DND-41 (cell line): ENCODE data around the gene NTM.

Source experiments
- ATAC-seq: fragments of 200-7000 bp; cut with Tn5 transposase; 3 replicates; pipeline ENCODE4 v1.9.1; 2021; ENCODE audit warnings: low read depth; ENCODE audit not compliant: insufficient read depth
- DNase-seq: peaks from one replicate; pipeline ENCODE4 v3.0.0-alpha.2; 2020
- H2AFZ ChIP-seq: 2 replicates; pipeline ENCODE4 v1.6.0; 2012; ENCODE audit warnings: low read depth, low read length
- H3K27ac ChIP-seq: 2 replicates; pipeline ENCODE4 v1.5.1; 2012; ENCODE audit warnings: low read length, inconsistent platforms
- H3K27me3 ChIP-seq: fragments of 200-600 bp; sonication (generic); 2 replicates; pipeline ENCODE4 v1.6.0; 2012; ENCODE audit warnings: low read length, mild to moderate bottlenecking, inconsistent platforms; ENCODE audit not compliant: insufficient read depth, poor library complexity
- H3K36me3 ChIP-seq: 2 replicates; pipeline ENCODE4 v1.5.1; 2012; ENCODE audit warnings: low read length, inconsistent platforms; ENCODE audit not compliant: insufficient read depth
- H3K4me1 ChIP-seq: 2 replicates; pipeline ENCODE4 v1.5.1; 2012; ENCODE audit warnings: mild to moderate bottlenecking, low read length; ENCODE audit not compliant: insufficient read depth
- H3K4me2 ChIP-seq: 2 replicates; pipeline ENCODE4 v1.6.0; 2012; ENCODE audit warnings: mild to moderate bottlenecking, moderate library complexity, low read length, inconsistent platforms; ENCODE audit not compliant: insufficient read depth
- H3K4me3 ChIP-seq, 2 experiments: fragments of 200-600 bp in 1 of 2; shearing (Covaris generic) in 1 of 2; 2 replicates each; pipeline ENCODE4 v1.5.1; 2012 to 2016; ENCODE audit warnings: inconsistent platforms in 2 of 2, low read length in 2 of 2, mild to moderate bottlenecking in 2 of 2, low read depth in 1 of 2, moderate library complexity in 1 of 2
- H3K79me2 ChIP-seq: 2 replicates; pipeline ENCODE4 v1.6.0; 2012; ENCODE audit warnings: low read length, inconsistent platforms; ENCODE audit not compliant: insufficient read depth
- H3K9ac ChIP-seq: 2 replicates; pipeline ENCODE4 v1.6.0; 2012; ENCODE audit warnings: low read depth, mild to moderate bottlenecking, inconsistent platforms, low read length, moderate library complexity
- H3K9me3 ChIP-seq: 2 replicates; pipeline ENCODE4 v1.5.1; 2012; ENCODE audit warnings: low read length, moderate library complexity, mild to moderate bottlenecking, inconsistent platforms; ENCODE audit not compliant: insufficient read depth, severe bottlenecking
- H4K20me1 ChIP-seq: 2 replicates; pipeline ENCODE4 v1.6.0; 2012; ENCODE audit warnings: low read length; ENCODE audit not compliant: insufficient read depth
- CTCF ChIP-seq: IDR thresholded peaks from 2 replicates; pipeline ENCODE4 v1.5.1; 2012; ENCODE audit warnings: borderline replicate concordance, low read length, moderate library complexity, mild to moderate bottlenecking; ENCODE audit not compliant: poor library complexity, severe bottlenecking; ENCODE audit errors: extremely low read depth
- EZH2 ChIP-seq: IDR thresholded peaks from 3 replicates; pipeline ENCODE4 v1.6.1; 2012; ENCODE audit warnings: borderline replicate concordance, low read depth, mild to moderate bottlenecking, moderate library complexity, low read length, inconsistent platforms; ENCODE audit not compliant: severe bottlenecking

NTM gene

GRCh38 chr11:131807876-131808275 is 437.5 kb downstream of the NTM start:
- Histone ChIP-seq H3K36me3 (no peaks in the 10 kb centered on the region), H3K79me2 (no peaks in the 10 kb centered on the region), H3K4me2 (no peak overlapping the region), H3K27me3 (peaks cover 10% of the 10 kb centered on the region), H3K4me1 (no peaks in the 10 kb centered on the region), H4K20me1 (no peaks in the 10 kb centered on the region), H3K27ac (no peak overlapping the region), H3K9ac (no peak overlapping the region), H3K9me3 (no peaks in the 10 kb centered on the region), H2AFZ (no peak overlapping the region), H3K4me3 (no peak overlapping the region)
- ATAC-seq: no peak
- DNase-seq: no peak
- TF ChIP-seq EZH2: no peak
- no peak for TF ChIP-seq CTCF

GRCh38 chr11:131808470-131808869 is 438.1 kb downstream of the NTM start:
- Histone ChIP-seq H3K4me1 (no peaks in the 10 kb centered on the region), H3K27me3 (peaks cover 9% of the 10 kb centered on the region), H3K27ac (no peak overlapping the region), H3K36me3 (no peaks in the 10 kb centered on the region), H3K79me2 (no peaks in the 10 kb centered on the region), H4K20me1 (no peaks in the 10 kb centered on the region), H3K4me3 (no peak overlapping the region), H3K9ac (no peak overlapping the region), H2AFZ (no peak overlapping the region), H3K9me3 (no peaks in the 10 kb centered on the region), H3K4me2 (no peak overlapping the region)
- ATAC-seq (no peak), DNase-seq (no peak)
- TF ChIP-seq EZH2 (no peak), CTCF (no peak)

GRCh38 chr11:131809203-131809918 is 438.9 kb downstream of the NTM start:
- Histone ChIP-seq H3K4me1 (no peaks in the 10 kb centered on the region), H3K79me2 (no peaks in the 10 kb centered on the region), H3K4me3 (no peak overlapping the region), H3K9me3 (no peaks in the 10 kb centered on the region), H2AFZ (no peak overlapping the region), H3K36me3 (no peaks in the 10 kb centered on the region), H4K20me1 (no peaks in the 10 kb centered on the region), H3K27ac (no peak overlapping the region), H3K9ac (no peak overlapping the region), H3K27me3 (peaks cover 9% of the 10 kb centered on the region), H3K4me2 (no peak overlapping the region)
- TF ChIP-seq EZH2 (no peak), CTCF (no peak)
- ATAC-seq (no peak), DNase-seq (no peak)

GRCh38 chr11:131810541-131810940 is 440.1 kb downstream of the NTM start:
- Histone ChIP-seq H3K79me2 (no peaks in the 10 kb centered on the region), H3K4me3 (no peak overlapping the region), H3K36me3 (no peaks in the 10 kb centered on the region), H3K27me3 (peaks cover 6% of the 10 kb centered on the region), H3K9me3 (no peaks in the 10 kb centered on the region), H3K4me1 (no peaks in the 10 kb centered on the region), H3K9ac (no peak overlapping the region), H3K27ac (no peak overlapping the region), H2AFZ (no peak overlapping the region), H3K4me2 (no peak overlapping the region), H4K20me1 (no peaks in the 10 kb centered on the region)
- ATAC-seq: no peak
- no peak for DNase-seq
- TF ChIP-seq EZH2: no peak
- no peak for TF ChIP-seq CTCF
